Left ventricle myocardium inferior (tissue), 1 donor: ENCODE data around the gene RHBDF2. TPM values are rescaled to one million over a fixed set of nuclear protein-coding genes. Genes with fewer than 3 reads are reported as not detected.

ENCODE experiments used
- DNase-seq: peaks from one replicate; pipeline ENCODE4 v3.0.0-alpha.2; 2020
- H3K27ac ChIP-seq: fragments of 200-600 bp; replicated peaks from 2 replicates; pipeline ENCODE4 v1.8.0; 2021
- H3K27me3 ChIP-seq: fragments of 200-600 bp; 2 replicates; pipeline ENCODE4 v1.8.0; 2021; ENCODE audit warnings: low read depth
- H3K36me3 ChIP-seq: fragments of 200-600 bp; 2 replicates; pipeline ENCODE4 v1.8.0; 2021
- H3K4me1 ChIP-seq: fragments of 200-600 bp; 2 replicates; pipeline ENCODE4 v1.8.0; 2021
- H3K4me3 ChIP-seq: fragments of 200-600 bp; 2 replicates; pipeline ENCODE4 v1.8.0; 2021; ENCODE audit warnings: mild to moderate bottlenecking, moderate library complexity
- H3K9me3 ChIP-seq: fragments of 200-600 bp; replicated peaks from 2 replicates; pipeline ENCODE4 v1.8.0; 2021
- CTCF ChIP-seq: fragments of 200-600 bp; IDR thresholded peaks from 2 replicates; pipeline ENCODE4 v1.8.0; 2021; ENCODE audit warnings: antibody characterized with exemption, mild to moderate bottlenecking, borderline replicate concordance
- intact Hi-C: fragments of 100-400 bp; cut with micrococcal nuclease; formaldehyde crosslinking; loops from one replicate; pipeline ENCODE4 v1.11.0; 2022
- total RNA-seq: library from RNA; stranded (reverse); fragmentation: NEBNext Ultra II Directional; extraction: Animal tissue kit (Norgen Biotek cat#: 25700); gene quantifications from one replicate; pipeline ENCODE4 v1.2.1, GENCODE V29; 2021
- donor health status: DM: no; HTN: yes; CAD: no; lungs with severe emphysema.

RHBDF2 gene
- total RNA-seq, 1 donor from 2014 or later = 13.8 TPM

- H3K36me3 ChIP-seq = no peaks in the 10 kb centered on the region
- peak overlapping the region; percentile 54 for H3K4me3 ChIP-seq
- H3K9me3 ChIP-seq = no peaks in the 10 kb centered on the region
- peaks cover 89% of the 10 kb centered on the region for H3K4me1 ChIP-seq
- peak overlapping the region; percentile 98 for H3K27ac ChIP-seq
- H3K27me3 ChIP-seq = no peaks in the 10 kb centered on the region
- no peak for TF ChIP-seq CTCF
- no peak for DNase-seq
- intact Hi-C loops = no loop called here
These were observed 30.3 kb upstream of the RHBDF2 start for GRCh38 chr17:76531486-76532038.

- no peak for TF ChIP-seq CTCF
- intact Hi-C loops = no loop called here
- H3K4me3 ChIP-seq = peak overlapping the region; percentile 54
- peak overlapping the region; percentile 98 for H3K27ac ChIP-seq
- H3K4me1 ChIP-seq = peaks cover 87% of the 10 kb centered on the region
- H3K36me3 ChIP-seq = no peaks in the 10 kb centered on the region
- no peak for DNase-seq
- no peaks in the 10 kb centered on the region for H3K9me3 ChIP-seq
- no peaks in the 10 kb centered on the region for H3K27me3 ChIP-seq
These were observed 29.7 kb upstream of the RHBDF2 start for GRCh38 chr17:76530811-76531485.

- H3K4me1 ChIP-seq = peaks cover 84% of the 10 kb centered on the region
- H3K27ac ChIP-seq = peak overlapping the region; percentile 98
- TF ChIP-seq CTCF = no peak
- intact Hi-C loops = no loop called here
- H3K4me3 ChIP-seq = peak overlapping the region; percentile 54
- no peaks in the 10 kb centered on the region for H3K27me3 ChIP-seq
- no peaks in the 10 kb centered on the region for H3K9me3 ChIP-seq
- DNase-seq = no peak
- H3K36me3 ChIP-seq = no peaks in the 10 kb centered on the region
These were observed 29.0 kb upstream of the RHBDF2 start for GRCh38 chr17:76530095-76530723.

GRCh38 chr17:76529224-76530094 is 28.2 kb upstream of the RHBDF2 start:
- no peak for TF ChIP-seq CTCF
- intact Hi-C loops = loop anchor here (10.0 kb wide), 1 partner anchor 145 kb away; no protein-coding TSS in a partner anchor

More at GRCh38 chr17:76529224-76530094, 28.2 kb upstream of the RHBDF2 start:
- Histone ChIP-seq H3K9me3 (no peaks in the 10 kb centered on the region), H3K4me1 (peaks cover 84% of the 10 kb centered on the region), H3K36me3 (no peaks in the 10 kb centered on the region), H3K27me3 (no peaks in the 10 kb centered on the region), H3K4me3 (peak overlapping the region; percentile 54), H3K27ac (peak overlapping the region; percentile 98)
- peak; percentile 95 for DNase-seq
